Osteoblast (primary cell): ENCODE data around the gene PDCD4. TPM values are rescaled to one million over a fixed set of nuclear protein-coding genes. Genes with fewer than 3 reads are reported as not detected.
"Not testable (repeated sequence)": the region's sequence is repeated elsewhere in the genome, so short reads cannot be mapped to it uniquely, and the experiment has no call there.

Experiments used
- DNase-seq: peaks from one replicate; pipeline ENCODE4 v3.0.0; 2011; ENCODE audit warnings: low spot score, mixed read lengths; ENCODE audit not compliant: insufficient read length; ENCODE audit errors: missing footprints
- H2AFZ ChIP-seq: 2 replicates; pipeline ENCODE4 v1.6.0; 2011; ENCODE audit warnings: mild to moderate bottlenecking, low read length
- H3K27ac ChIP-seq: 2 replicates; pipeline ENCODE4 v1.5.1; 2011; ENCODE audit warnings: mild to moderate bottlenecking, low read depth, low read length, moderate library complexity
- H3K27me3 ChIP-seq: 2 replicates; pipeline ENCODE4 v1.6.0; 2012; ENCODE audit warnings: mild to moderate bottlenecking, control low read depth, inconsistent platforms, low read length, moderate library complexity; ENCODE audit not compliant: insufficient read depth
- H3K36me3 ChIP-seq: 2 replicates; pipeline ENCODE4 v1.5.1; 2011; ENCODE audit warnings: mild to moderate bottlenecking, low read length, control low read depth, moderate library complexity; ENCODE audit not compliant: insufficient read depth
- H3K4me1 ChIP-seq: 2 replicates; pipeline ENCODE4 v1.5.1; 2011; ENCODE audit warnings: mild to moderate bottlenecking, low read length, control low read depth, moderate library complexity; ENCODE audit not compliant: insufficient read depth
- H3K4me2 ChIP-seq: 2 replicates; pipeline ENCODE4 v1.6.0; 2011; ENCODE audit warnings: mild to moderate bottlenecking, low read length; ENCODE audit not compliant: insufficient read depth
- H3K4me3 ChIP-seq: fragments of 200-600 bp; sonication (generic); 3 replicates; pipeline ENCODE4 v1.5.1; 2012; ENCODE audit warnings: mild to moderate bottlenecking, low read length, inconsistent platforms; ENCODE audit not compliant: insufficient read depth
- H3K79me2 ChIP-seq: 2 replicates; pipeline ENCODE4 v1.6.0; 2012; ENCODE audit warnings: mild to moderate bottlenecking, low read length, control low read depth, inconsistent platforms; ENCODE audit not compliant: insufficient read depth
- H3K9me3 ChIP-seq: 2 replicates; pipeline ENCODE4 v1.5.1; 2011; ENCODE audit warnings: low read depth, low read length, control low read depth
- H4K20me1 ChIP-seq: 2 replicates; pipeline ENCODE4 v1.6.0; 2012; ENCODE audit warnings: mild to moderate bottlenecking, low read length, control low read depth; ENCODE audit not compliant: insufficient read depth
- CTCF ChIP-seq: IDR thresholded peaks from 2 replicates; pipeline ENCODE4 v1.5.1; 2011; ENCODE audit warnings: mild to moderate bottlenecking, low read depth, low read length, moderate library complexity; ENCODE audit errors: extremely low read depth
- total RNA-seq: library from RNA; depleted of rRNA; stranded (reverse); fragments of >200 nt; gene quantifications from 2 replicates; pipeline ENCODE4 v1.2.3, GENCODE V29; 2012

PDCD4 gene
- total RNA-seq, 1 donor, result 73.8 TPM

GRCh38 chr10:110865186-110865808 lies 6.4 kb upstream of the PDCD4 start:
- H3K27ac ChIP-seq, result no peak overlapping the region
- peak overlapping the region; percentile 17 for H3K4me2 ChIP-seq
- H3K9me3 ChIP-seq, result no peaks in the 10 kb centered on the region
- H3K4me1 ChIP-seq, result peaks cover 19% of the 10 kb centered on the region
- no peaks in the 10 kb centered on the region for H3K79me2 ChIP-seq
- no peak for DNase-seq
- H4K20me1 ChIP-seq, result no peaks in the 10 kb centered on the region
- H2AFZ ChIP-seq, result peak overlapping the region; percentile 83
- H3K27me3 ChIP-seq, result no peaks in the 10 kb centered on the region
- H3K36me3 ChIP-seq, result no peaks in the 10 kb centered on the region
- no peak overlapping the region for H3K4me3 ChIP-seq
- no peak for TF ChIP-seq CTCF

GRCh38 chr10:110865809-110866482 lies 5.8 kb upstream of the PDCD4 start:
- no peak for DNase-seq
- no peaks in the 10 kb centered on the region for H4K20me1 ChIP-seq
- H3K4me1 ChIP-seq, result peaks cover 20% of the 10 kb centered on the region
- peak overlapping the region; percentile 17 for H3K4me2 ChIP-seq
- TF ChIP-seq CTCF, result no peak
- H3K79me2 ChIP-seq, result no peaks in the 10 kb centered on the region
- no peaks in the 10 kb centered on the region for H3K9me3 ChIP-seq
- peak overlapping the region; percentile 64 for H2AFZ ChIP-seq
- H3K36me3 ChIP-seq, result no peaks in the 10 kb centered on the region
- H3K27ac ChIP-seq, result no peak overlapping the region
- H3K4me3 ChIP-seq, result no peak overlapping the region
- H3K27me3 ChIP-seq, result no peaks in the 10 kb centered on the region

GRCh38 chr10:110867011-110867806 lies 4.5 kb upstream of the PDCD4 start:
- not testable (repeated sequence) for H3K27ac ChIP-seq, DNase-seq, H3K4me3 ChIP-seq, H4K20me1 ChIP-seq, H3K4me2 ChIP-seq, H3K27me3 ChIP-seq, H3K9me3 ChIP-seq, H3K79me2 ChIP-seq, H3K36me3 ChIP-seq
- peak overlapping the region; percentile 44 for H2AFZ ChIP-seq
- H3K4me1 ChIP-seq, result peaks cover 24% of the 10 kb centered on the region

DNA sequence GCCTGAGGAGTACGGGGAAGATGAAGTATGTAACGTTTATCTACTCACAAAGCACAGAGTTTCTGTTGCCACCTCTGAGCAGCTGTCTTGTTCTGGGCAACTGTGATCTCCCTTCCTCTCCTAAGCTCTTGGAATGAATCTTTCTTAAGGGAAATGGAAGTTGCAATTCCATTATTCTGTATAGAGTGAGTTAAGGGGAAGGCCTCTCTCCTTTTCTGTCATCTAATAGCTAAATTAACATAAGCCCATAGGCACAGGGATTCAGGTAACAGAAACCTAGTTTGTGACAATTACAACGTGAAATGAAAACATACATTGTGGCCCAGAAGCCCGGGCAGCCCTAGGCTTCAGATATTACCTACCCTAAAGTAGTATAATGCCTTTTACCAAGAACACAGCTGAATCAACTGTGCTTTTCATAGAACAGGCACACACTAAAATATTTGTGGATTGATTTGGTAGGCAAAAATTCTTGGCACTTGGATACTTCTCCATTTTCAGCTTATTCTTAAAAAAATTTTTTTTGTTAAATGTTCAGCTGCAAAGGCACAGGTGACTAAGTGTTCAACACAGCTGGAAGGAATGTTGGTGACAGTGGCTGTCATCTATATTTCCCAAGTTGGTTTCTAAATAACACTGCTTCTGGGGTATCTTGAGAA lies 3.8 kb upstream of the PDCD4 start:
- no peaks in the 10 kb centered on the region for H4K20me1 ChIP-seq
- no peak overlapping the region for H3K4me2 ChIP-seq
- H3K4me1 ChIP-seq, result peaks cover 24% of the 10 kb centered on the region
- no peaks in the 10 kb centered on the region for H3K27me3 ChIP-seq
- no peak overlapping the region for H3K4me3 ChIP-seq
- no peak overlapping the region for H3K27ac ChIP-seq
- no peak for TF ChIP-seq CTCF
- H2AFZ ChIP-seq, result peak overlapping the region; percentile 44
- H3K36me3 ChIP-seq, result no peaks in the 10 kb centered on the region
- H3K79me2 ChIP-seq, result peaks cover 12% of the 10 kb centered on the region
- DNase-seq, result no peak
- no peaks in the 10 kb centered on the region for H3K9me3 ChIP-seq
